ENCODE results near the gene CARD19. TPM values are rescaled to one million over a fixed set of nuclear protein-coding genes. Genes with fewer than 3 reads are reported as not detected.

Gene CARD19
- total and polyA plus RNA-seq, 8 donors = 4.3 to 20.4 (median 8.1) TPM

DNA sequence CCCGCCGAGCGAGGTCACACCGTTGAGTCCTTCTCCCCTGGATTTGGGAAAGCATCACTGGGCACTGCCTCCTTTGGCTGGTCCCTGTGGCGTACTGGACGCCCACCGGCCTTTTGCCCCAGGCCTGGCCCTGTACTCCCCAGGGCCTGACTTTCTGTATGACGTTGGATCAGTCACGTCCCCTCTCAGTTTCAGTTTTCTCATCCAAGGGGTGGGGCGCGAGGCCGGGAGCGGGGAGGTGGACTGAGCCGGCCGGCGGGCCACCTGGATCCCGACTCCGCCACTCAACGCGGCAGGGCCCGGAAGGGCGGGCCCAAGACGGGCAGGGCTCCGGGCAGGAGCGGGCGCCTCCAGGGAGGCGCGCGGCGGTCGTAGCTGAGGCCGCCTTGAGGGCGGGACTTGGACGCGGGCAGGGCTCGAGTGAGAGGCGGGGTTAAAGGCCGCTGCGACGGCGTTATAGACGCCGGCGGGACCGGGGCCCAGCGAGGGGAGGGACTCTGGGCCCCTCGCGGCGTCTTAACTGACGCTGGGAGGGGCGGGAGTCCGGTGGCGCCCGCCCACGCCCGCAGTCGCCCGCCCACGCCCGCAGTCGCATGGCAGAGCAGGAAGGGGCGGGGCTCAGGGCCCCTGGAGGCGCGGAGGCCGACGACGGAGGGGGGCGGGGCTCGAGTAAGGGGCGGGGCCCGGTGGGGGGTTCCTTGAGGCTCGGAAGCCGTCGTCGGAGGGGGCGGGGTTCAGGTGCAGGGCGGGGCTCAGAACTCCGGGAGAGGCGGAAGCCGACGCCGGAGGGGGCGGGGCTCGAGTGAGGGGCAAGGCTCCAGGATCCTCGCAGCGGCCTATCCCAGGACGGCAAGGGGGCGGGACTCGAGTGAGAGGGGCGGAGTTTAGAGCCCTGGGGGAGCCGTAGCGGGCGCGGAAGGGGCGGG, 549 bp upstream of the CARD19 start:
- Histone ChIP-seq H3K36me3 (no peaks in the 10 kb centered on the region), H3K9me3 (no peaks in the 10 kb centered on the region), H3K27me3 (no peaks in the 10 kb centered on the region), H3K27ac (peak overlapping the region; percentile 72 to 90 (median 86)), H3K4me3 (peak overlapping the region; percentile 23 to 99 (median 82)), H3K4me1 (peaks cover 0 to 25% (median 8%) of the 10 kb centered on the region in 3 donors)
- peak; percentile 81 to 89 (median 84) for ATAC-seq
- no peak for FAIRE-seq
- TF ChIP-seq, protein P1, sequence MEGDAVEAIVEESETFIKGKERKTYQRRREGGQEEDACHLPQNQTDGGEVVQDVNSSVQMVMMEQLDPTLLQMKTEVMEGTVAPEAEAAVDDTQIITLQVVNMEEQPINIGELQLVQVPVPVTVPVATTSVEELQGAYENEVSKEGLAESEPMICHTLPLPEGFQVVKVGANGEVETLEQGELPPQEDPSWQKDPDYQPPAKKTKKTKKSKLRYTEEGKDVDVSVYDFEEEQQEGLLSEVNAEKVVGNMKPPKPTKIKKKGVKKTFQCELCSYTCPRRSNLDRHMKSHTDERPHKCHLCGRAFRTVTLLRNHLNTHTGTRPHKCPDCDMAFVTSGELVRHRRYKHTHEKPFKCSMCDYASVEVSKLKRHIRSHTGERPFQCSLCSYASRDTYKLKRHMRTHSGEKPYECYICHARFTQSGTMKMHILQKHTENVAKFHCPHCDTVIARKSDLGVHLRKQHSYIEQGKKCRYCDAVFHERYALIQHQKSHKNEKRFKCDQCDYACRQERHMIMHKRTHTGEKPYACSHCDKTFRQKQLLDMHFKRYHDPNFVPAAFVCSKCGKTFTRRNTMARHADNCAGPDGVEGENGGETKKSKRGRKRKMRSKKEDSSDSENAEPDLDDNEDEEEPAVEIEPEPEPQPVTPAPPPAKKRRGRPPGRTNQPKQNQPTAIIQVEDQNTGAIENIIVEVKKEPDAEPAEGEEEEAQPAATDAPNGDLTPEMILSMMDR (IDR thresholded peaks at IDR 0.05) = no peak
- WGBS, 2 donors = 5 to 9% methylated on average over 45 to 91 of the region's 95 CpGs
- DNase-seq = peak; percentile 100
- intact Hi-C loops (cut with DNase I) = no loop called here

DNA sequence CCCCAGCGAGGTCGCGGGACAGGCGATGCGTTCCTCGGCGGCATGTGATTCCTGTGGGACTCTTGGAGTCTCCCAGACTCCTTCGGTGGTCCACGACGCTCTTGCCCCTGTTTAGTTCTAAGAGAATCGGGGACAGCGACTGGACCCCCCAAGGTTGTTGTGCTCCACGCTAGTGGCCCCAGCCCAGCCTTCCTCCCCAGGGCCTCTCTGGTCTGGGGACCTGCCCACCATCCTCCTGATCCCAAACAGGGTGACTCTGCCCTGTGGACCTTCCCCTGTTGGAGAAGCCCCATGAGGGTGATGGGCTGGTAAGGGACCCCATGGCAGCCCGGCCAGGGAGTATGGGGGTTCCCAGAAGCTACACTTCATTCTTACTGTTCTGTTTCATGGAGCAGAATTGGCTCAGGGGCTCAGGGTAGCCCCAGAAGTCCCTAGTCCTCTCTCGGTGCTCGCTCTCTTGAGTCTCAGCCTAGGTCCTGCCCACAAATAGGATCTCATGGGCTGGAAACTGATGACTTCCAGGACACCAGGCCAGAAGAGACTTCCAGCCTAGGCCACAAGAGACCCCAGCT, 880 bp downstream of the CARD19 start:
- no peak for ATAC-seq
- WGBS, 2 donors = 19 to 21% methylated on average over 16 of the region's 16 CpGs
- DNase-seq = peak in 3 of 6 donors; percentile 44 to 54 (median 44)
- H3K36me3 ChIP-seq = no peaks in the 10 kb centered on the region
- peak overlapping the region; percentile 0 to 90 (median 70) for H3K27ac ChIP-seq
- H3K9me3 ChIP-seq = no peaks in the 10 kb centered on the region
- no peaks in the 10 kb centered on the region for H3K27me3 ChIP-seq
- peaks cover 0 to 25% (median 8%) of the 10 kb centered on the region in 3 donors for H3K4me1 ChIP-seq
- intact Hi-C loops (cut with DNase I) = no loop called here
- TF ChIP-seq, protein P1 (IDR thresholded peaks at IDR 0.05) = no peak
- no peak for FAIRE-seq
- H3K4me3 ChIP-seq = peak overlapping the region; percentile 76 to 100 (median 93)

DNA sequence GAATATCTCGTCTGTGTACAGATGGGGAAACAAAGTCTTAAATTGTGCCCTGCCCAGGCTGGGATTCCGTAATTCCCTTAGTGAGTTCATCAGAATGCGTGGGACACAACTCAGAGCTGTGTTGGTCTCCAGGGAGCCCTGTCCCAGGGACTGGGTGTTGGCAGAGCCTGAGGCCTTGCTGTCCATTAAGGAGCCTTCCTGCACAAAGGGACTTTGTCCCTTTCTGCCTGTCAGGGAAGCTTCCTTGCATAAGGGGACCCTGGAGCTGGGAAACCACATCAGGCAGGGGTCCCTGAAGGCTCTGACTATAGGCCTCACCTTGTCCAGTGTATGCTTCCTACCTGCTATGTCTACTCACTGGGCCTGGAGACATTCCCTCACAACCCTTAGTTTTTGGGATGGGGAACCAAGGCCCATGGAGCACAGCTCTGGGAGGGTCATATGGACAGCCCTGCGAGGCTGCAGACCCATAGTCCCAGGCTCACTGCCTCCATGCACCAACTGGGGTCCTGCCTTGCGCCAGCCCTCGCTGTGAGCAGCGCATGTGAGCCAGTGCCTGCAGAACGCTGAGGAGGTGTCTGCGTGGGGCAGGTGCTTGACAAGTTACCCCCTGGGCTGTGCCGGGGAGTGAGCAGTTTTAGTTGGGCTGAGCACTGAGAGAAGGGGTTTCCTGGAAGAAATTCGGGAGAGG, 1.6 kb downstream of the CARD19 start:
- peak overlapping the region in 1 of 4 donors; percentile 99 for H3K4me3 ChIP-seq
- no peak for FAIRE-seq
- TF ChIP-seq, protein P1 (IDR thresholded peaks at IDR 0.05) = no peak
- 79 to 80% methylated on average over 11 of the region's 11 CpGs for WGBS, 2 donors
- intact Hi-C loops (cut with DNase I) = no loop called here
- no peaks in the 10 kb centered on the region for H3K36me3 ChIP-seq
- peak overlapping the region in 3 of 4 donors; percentile 57 to 90 (median 84) for H3K27ac ChIP-seq
- H3K4me1 ChIP-seq = peaks cover 0 to 25% (median 8%) of the 10 kb centered on the region in 3 donors
- no peaks in the 10 kb centered on the region for H3K9me3 ChIP-seq
- peak in 2 of 6 donors; percentile 41 to 54 for DNase-seq
- H3K27me3 ChIP-seq = no peaks in the 10 kb centered on the region
- ATAC-seq = no peak

DNA sequence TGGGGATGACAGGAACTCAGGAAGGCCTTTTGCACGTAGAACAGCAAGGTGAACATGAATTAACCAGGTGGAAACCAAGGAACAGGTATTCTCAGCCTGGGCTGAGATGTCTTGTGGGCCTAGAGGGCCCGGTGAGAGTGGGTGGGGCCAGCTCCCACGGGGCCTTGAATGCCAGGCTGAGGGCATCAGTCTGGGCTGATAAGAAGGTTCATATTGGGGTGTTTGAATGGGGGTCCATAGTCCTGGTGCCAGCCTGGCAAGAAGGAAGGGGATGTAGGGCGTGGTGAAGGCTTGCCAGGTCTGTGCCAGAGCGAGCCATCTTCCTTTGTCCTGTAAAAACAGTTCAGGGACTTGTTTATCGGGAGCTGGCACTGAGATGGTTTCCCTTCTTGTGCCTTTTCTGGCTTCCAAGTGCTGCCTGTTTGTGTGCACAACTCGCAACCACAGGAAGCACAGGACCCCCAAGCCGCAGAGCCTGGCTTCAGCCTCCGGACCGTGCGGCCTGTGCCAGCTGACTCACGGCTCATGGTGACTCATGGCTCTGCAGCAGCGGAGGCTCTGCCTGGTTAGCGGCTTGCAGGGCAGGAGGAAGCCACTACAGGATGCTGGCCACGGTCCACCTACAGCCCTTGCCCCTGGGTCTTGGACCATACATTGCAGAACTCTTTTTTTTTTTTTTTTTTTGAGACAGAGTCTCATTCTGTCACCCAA, 2.4 kb downstream of the CARD19 start:
- 46 to 55% methylated on average over 15 of the region's 15 CpGs for WGBS, 2 donors
- Histone ChIP-seq H3K36me3 (no peaks in the 10 kb centered on the region), H3K4me1 (peaks cover 0 to 25% (median 8%) of the 10 kb centered on the region in 3 donors), H3K9me3 (no peaks in the 10 kb centered on the region), H3K27me3 (no peaks in the 10 kb centered on the region), H3K27ac (peak overlapping the region; percentile 2 to 90 (median 58)), H3K4me3 (peak overlapping the region in 1 of 4 donors; percentile 99)
- FAIRE-seq = no peak
- DNase-seq = peak in 5 of 6 donors; percentile 74 to 86 (median 82)
- intact Hi-C loops (cut with DNase I) = no loop called here
- TF ChIP-seq, protein P1 (IDR thresholded peaks at IDR 0.05) = no peak
- ATAC-seq = peak in 2 of 4 donors; percentile 6 to 53

Data from pancreas (tissue), 10 donors.